Thyroid gland (tissue), 4 donors: ENCODE results near the gene SNRPD2. TPM values are rescaled to one million over a fixed set of nuclear protein-coding genes. Genes with fewer than 3 reads are reported as not detected.
A peak's percentile ranks its signal among the peaks of the same experiment; 100 is the strongest.

Experiments
- DNase-seq, 2 donors: peaks; one replicate each; pipeline ENCODE4 v3.0.0-alpha.2; 2019
- H3K27ac ChIP-seq, 3 donors: fragments of 200-600 bp; sonication (generic); 1 replicate in 2 of 3; 2 replicates in 1 of 3; pipeline ENCODE4 v1.5.1; 2016 to 2019; ENCODE audit warnings: mild to moderate bottlenecking in 1 of 3, moderate library complexity in 1 of 3
- H3K27me3 ChIP-seq: fragments of 200-600 bp; sonication (generic); one replicate; pipeline ENCODE4 v1.5.1; 2019
- H3K36me3 ChIP-seq, 2 donors: fragments of 200-600 bp; sonication (generic); one replicate each; pipeline ENCODE4 v1.5.1; 2016 to 2019
- H3K4me1 ChIP-seq, 2 donors: fragments of 200-600 bp; sonication (generic); one replicate each; pipeline ENCODE4 v1.5.1; 2017 to 2019
- H3K4me3 ChIP-seq, 3 donors: fragments of 200-600 bp; sonication (generic); replicated peaks in 1 of 3; 1 replicate in 2 of 3; 2 replicates in 1 of 3; pipeline ENCODE4 v1.5.1; 2016; ENCODE audit warnings: mild to moderate bottlenecking in 1 of 3
- H3K9me3 ChIP-seq: fragments of 200-600 bp; sonication (generic); one replicate; pipeline ENCODE4 v1.5.1; 2017
- CTCF ChIP-seq, 6 experiments: fragments of 200-600 bp in 3 of 6; fragments of 450-650 bp in 3 of 6; sonication (generic) in 3 of 6; IDR thresholded peaks; one replicate each; pipeline ENCODE4 v1.5.1; 2016 to 2019; ENCODE audit warnings: antibody characterized with exemption in 6 of 6, mild to moderate bottlenecking in 2 of 6, inconsistent platforms in 1 of 6, moderate library complexity in 1 of 6
- POLR2A ChIP-seq, 2 donors: fragments of 450-650 bp; IDR thresholded peaks; one replicate each; pipeline ENCODE4 v1.6.1; 2017; ENCODE audit warnings: antibody characterized with exemption in 2 of 2, mild to moderate bottlenecking in 2 of 2, moderate library complexity in 1 of 2
- WGBS, 2 donors: methylation state at CpG; one replicate each; pipeline ENCODE4 v1.1.5; 2017; 5-methylcytosine and 5-hydroxymethylcytosine counted together
- intact Hi-C: fragments of 100-400 bp; cut with DNase I; formaldehyde crosslinking; loops from one replicate; pipeline ENCODE4 v1.15.1; 2023
- total RNA-seq, 4 donors: library from RNA; depleted of rRNA; stranded (reverse); fragments of >200 nt; gene quantifications; one replicate each; pipeline ENCODE4 v1.2.3, GENCODE V29; 2016

The SNRPD2 gene
- total RNA-seq, 4 donors from 2014 or later: 133 to 279 (median 192) TPM

- TF ChIP-seq CTCF (IDR thresholded peaks at IDR 0.05) (no peak), POLR2A (IDR thresholded peaks at IDR 0.05) (no peak)
- intact Hi-C loops: no loop called here
- Histone ChIP-seq H3K36me3 (no peaks in the 10 kb centered on the region), H3K9me3 (no peaks in the 10 kb centered on the region), H3K27me3 (peaks cover 7% of the 10 kb centered on the region), H3K4me3 (no peak overlapping the region), H3K27ac (no peak overlapping the region), H3K4me1 (peaks cover 7 to 17% of the 10 kb centered on the region in 2 donors)
- DNase-seq: no peak
- 63 to 64% methylated on average over 7 of the region's 7 CpGs for WGBS, 2 donors
Observed at GRCh38 chr19:45674946-45675345, 16.8 kb downstream of the SNRPD2 start.

DNA sequence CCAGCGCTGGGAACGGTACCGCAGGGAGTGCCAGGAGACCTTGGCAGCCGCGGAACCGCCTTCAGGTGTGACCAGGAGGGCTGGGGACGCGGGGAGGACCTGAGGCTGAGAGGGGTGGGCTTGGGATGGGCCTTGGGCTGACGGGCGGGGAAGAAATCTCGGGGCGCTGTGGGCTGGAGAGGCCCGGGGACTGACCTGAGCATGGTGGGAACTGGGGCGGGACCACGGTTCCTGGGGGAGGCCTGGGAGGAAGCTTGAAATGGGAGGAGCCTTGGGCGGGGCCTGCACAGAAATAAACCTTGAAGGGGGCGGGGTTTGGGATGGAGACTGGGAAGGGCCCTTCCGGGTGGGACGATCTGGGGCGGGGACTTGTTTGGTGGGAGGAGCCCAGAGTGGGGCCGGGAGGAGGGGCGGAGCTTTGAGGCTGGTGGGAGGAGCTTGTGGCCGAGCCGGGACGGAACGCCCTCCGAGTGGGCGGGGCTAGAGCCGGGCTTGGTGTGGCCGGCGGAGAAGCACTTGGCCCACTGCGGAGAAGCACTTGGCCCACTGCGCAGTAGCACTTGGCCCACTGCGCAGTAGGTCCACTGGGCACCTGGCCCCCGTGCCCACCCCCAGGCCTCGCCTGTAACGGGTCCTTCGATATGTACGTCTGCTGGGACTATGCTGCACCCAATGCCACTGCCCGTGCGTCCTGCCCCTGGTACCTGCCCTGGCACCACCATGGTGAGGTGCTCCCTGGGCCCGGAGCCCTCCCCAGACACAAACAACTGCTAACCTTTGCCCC is 20.9 kb downstream of the SNRPD2 start:
- WGBS, 2 donors: 14 to 19% methylated on average over 28 to 37 of the region's 42 CpGs
- Histone ChIP-seq H3K27ac (no peak overlapping the region), H3K9me3 (no peaks in the 10 kb centered on the region), H3K4me3 (no peak overlapping the region), H3K4me1 (peaks cover 6 to 21% of the 10 kb centered on the region in 2 donors), H3K36me3 (no peaks in the 10 kb centered on the region), H3K27me3 (peaks cover 19% of the 10 kb centered on the region)
- intact Hi-C loops: no loop called here
- TF ChIP-seq CTCF (IDR thresholded peaks at IDR 0.05): no peak
- no peak for TF ChIP-seq POLR2A (IDR thresholded peaks at IDR 0.05)
- DNase-seq: peak; percentile 20 to 21

DNA sequence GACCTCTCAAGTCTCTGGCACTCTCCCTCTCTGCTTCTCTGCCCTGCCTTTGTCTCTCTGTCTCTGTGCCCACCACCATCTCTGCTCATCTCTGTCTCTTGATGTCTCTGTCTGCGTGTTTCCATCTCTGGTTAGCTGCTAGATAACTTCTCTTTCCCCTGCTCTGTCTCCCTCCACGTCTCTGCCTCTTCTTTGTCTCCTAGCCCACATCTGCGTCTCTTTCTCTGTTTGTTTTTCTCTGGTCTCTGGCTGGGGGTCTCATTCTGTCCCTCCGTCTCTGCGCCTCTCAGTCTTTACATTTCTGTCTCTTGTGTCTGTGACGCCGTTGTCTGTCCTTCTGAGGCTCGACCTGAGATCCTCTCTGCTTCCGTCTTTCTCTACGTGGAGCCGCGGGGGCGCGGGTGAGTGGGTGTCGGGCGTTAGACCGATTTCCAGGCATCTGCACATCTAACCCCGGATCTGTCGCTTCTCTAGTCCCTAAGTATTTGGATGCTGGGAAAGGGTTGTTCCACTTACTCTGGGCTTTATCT is 23.3 kb downstream of the SNRPD2 start:
- Histone ChIP-seq H3K4me1 (peaks cover 6 to 21% of the 10 kb centered on the region in 2 donors), H3K4me3 (no peak overlapping the region), H3K36me3 (no peaks in the 10 kb centered on the region), H3K27ac (no peak overlapping the region), H3K9me3 (no peaks in the 10 kb centered on the region), H3K27me3 (peaks cover 19% of the 10 kb centered on the region)
- DNase-seq: no peak
- TF ChIP-seq CTCF (IDR thresholded peaks at IDR 0.05) (no peak), POLR2A (IDR thresholded peaks at IDR 0.05) (no peak)
- intact Hi-C loops: no loop called here
- 2 to 3% methylated on average over 18 to 19 of the region's 19 CpGs for WGBS, 2 donors

GRCh38 chr19:45667620-45668341 is 24.0 kb downstream of the SNRPD2 start, which contains the start of gene GIPR:
TSS of gene GIPR (plus strand) at chr19:45668221. CDS start at chr19:45669521, 1,300 bp downstream.
- WGBS, 2 donors: 26 to 31% methylated on average over 6 to 8 of the region's 15 CpGs
- DNase-seq: no peak
- Histone ChIP-seq H3K4me1 (peaks cover 6 to 21% of the 10 kb centered on the region in 2 donors), H3K4me3 (peak within 1 kb of the TSS in 1 of 3 donors; percentile 17), H3K27ac (no peak within 1 kb of the TSS), H3K36me3 (no peaks in the 10 kb centered on the region), H3K9me3 (no peaks in the 10 kb centered on the region), H3K27me3 (peaks cover 19% of the 10 kb centered on the region)
- intact Hi-C loops: no loop called here
- TF ChIP-seq POLR2A (IDR thresholded peaks at IDR 0.05) (no peak), CTCF (IDR thresholded peaks at IDR 0.05) (no peak)
